WTC11 (cell line): ENCODE measurements around the gene TNXB.

Experiments
- CTCF ChIP-seq: fragments of 200-600 bp; IDR thresholded peaks from 2 replicates; pipeline ENCODE4 v1.8.0; 2022; ENCODE audit warnings: antibody characterized with exemption
- MAX ChIP-seq: sonication (generic); formaldehyde crosslinking; IDR thresholded peaks from 2 replicates; pipeline ENCODE4 v1.8.0; 2022; ENCODE audit warnings: mild to moderate bottlenecking, missing genetic modification reagents
- ZNF232 ChIP-seq: sonication (generic); formaldehyde crosslinking; IDR thresholded peaks from 2 replicates; pipeline ENCODE4 v1.8.0; 2022; ENCODE audit warnings: mild to moderate bottlenecking, missing genetic modification reagents

GRCh38 chr6:32111424-32112066 lies 2.4 kb upstream of the TNXB start:
- TF ChIP-seq CTCF (no peak), ZNF232 (CRISPR knock-in tag) (no peak), MAX (CRISPR knock-in tag) (no peak)
